NCI-H510A treated with DMSO at 0.1 percent for 48 hours (cell line): Measurements from ENCODE around the gene MIGA2.
A peak's percentile ranks its signal among the peaks of the same experiment; 100 is the strongest.
"Not testable (repeated sequence)": the region's sequence is repeated elsewhere in the genome, so short reads cannot be mapped to it uniquely, and the experiment has no call there.

Source experiments
- DNase-seq: peaks from one replicate; lab custom pipeline; 2025; lab: John Stamatoyannopoulos, UW

MIGA2 gene

DNA sequence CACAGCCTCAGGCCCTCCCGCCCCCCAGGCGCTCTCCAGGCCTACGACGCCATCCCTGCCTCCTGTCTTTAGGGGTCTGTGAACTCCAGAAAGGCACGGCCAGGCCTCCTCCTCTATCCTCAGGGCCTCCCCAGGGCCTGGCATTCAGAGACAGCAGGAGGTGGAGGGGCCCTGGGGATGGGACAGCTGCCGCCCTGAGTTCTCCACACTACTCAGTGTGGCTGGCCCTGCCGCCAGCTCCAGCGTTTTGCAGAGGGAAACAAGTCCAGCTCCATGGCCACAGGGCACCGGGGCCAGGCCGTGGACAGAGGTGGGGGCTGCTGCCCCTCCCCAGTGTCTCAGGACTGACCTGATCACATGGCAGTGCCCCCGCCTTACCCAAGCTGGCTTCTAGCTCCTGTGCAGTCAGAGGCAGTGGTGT is 24.7 kb upstream of the MIGA2 start:
- no peak for DNase-seq

GRCh38 chr9:129012343-129012742 is 24.1 kb upstream of the MIGA2 start:
- no peak for DNase-seq

GRCh38 chr9:129012893-129013448 is 23.5 kb upstream of the MIGA2 start:
- no peak for DNase-seq

GRCh38 chr9:129013674-129014073 is 22.8 kb upstream of the MIGA2 start:
- no peak for DNase-seq

DNA sequence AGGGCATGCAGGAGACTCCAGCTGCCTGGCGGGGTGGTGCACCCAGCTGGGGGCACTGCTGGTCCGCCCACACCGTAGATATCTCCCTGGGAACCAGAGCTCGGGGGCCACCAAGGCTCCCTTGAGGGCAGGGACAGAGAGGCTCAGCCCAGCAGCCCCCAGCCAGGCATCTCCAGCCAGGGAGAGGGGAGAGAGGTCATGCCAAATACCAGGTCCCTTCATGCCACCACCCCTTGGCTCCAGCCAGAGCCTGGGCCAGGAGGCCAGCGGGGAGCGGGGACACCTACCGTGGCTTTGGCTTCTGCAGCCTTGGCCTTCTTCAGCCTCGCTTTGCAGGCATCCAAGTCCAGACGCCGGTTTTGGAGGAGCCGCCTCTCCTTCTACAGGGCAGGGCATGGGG is 22.3 kb upstream of the MIGA2 start:
- DNase-seq: no peak

GRCh38 chr9:129014608-129015007 is 21.8 kb upstream of the MIGA2 start:
- DNase-seq: no peak

- no peak for DNase-seq
Measured at GRCh38 chr9:129021091-129021490, 15.3 kb upstream of the MIGA2 start.

DNA sequence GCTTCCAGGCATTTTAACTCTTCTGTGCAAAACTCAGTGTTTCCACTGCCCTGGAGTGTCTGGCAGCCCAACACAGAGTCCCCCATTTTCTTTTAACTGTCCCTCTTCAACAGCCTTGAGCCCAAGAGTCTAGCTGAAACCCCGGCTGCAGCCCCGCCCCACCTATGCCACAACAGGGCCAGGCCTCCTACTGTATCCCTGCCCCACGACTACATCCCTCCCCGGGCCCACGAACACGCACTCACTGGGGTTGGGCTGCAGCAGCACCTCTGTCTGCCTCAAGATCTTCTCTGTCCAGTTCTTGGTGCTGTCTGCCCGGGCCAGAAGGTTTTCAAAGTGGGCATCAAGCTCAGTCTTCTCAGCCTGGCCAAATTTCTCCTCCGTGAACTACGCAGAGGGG is 14.4 kb upstream of the MIGA2 start:
- DNase-seq: no peak

- no peak for DNase-seq
Measured at GRCh38 chr9:129023036-129023907, 13.2 kb upstream of the MIGA2 start.

GRCh38 chr9:129023908-129024233 is 12.6 kb upstream of the MIGA2 start:
- DNase-seq: no peak

DNA sequence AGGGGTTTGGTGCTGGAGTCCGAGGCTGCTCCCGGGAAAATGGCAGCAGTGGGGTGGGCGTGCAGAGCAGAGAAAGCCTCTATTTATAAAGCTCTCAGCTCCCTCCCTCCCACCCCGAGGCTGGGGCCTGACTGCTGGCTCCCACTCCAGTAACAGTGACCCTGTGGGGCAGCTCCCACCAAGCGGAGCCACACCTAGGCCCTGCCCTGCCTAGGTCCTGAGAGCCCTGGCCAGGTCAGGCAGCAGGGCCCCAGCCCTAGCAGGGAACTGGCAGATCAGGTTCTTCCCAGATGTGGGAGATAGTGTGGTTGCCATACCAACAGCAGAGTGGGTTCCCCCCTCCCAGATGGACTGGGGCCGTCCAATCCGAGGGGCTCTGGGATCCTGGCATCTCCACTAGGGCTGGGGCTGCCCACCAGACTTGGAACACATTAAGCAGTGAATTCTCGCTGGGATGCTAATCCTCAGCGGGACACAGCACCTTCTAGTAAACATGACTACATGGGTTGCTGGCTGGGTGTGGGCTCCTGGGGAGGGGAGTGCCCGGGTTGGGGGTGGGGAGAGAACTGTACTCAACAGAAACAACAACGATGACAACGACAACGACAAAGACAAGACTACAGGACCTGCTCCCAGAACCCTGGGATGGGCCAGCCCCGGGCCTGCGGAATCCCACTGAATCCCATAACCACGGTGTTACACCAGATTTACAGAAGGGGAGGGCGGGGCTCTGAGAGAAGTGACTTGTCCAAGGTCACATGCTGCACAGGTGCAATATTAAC is 9.8 kb upstream of the MIGA2 start:
- DNase-seq: peak; percentile 47

DNA sequence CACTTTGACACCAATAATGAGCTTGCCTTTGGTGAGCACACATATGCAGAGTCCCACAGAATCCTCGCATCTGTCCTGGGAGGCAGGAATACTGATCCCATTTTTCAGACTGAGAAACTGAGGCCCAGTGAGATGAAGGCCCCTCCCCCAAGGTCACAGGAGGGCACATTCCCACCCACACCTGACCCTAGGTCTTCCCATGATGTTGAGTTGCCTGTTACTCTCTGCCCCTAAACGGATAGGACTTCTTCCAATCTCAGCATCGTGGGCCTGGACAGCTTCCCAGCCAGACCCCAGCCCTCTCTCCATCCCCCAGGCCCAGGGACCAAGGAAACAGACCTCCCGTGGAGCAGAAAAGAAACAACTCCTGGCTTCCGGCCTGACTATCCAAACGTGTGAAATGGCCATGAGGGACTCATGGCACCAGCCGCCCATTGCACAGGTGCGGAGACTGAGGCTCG is 9.2 kb upstream of the MIGA2 start:
- no peak for DNase-seq

DNA sequence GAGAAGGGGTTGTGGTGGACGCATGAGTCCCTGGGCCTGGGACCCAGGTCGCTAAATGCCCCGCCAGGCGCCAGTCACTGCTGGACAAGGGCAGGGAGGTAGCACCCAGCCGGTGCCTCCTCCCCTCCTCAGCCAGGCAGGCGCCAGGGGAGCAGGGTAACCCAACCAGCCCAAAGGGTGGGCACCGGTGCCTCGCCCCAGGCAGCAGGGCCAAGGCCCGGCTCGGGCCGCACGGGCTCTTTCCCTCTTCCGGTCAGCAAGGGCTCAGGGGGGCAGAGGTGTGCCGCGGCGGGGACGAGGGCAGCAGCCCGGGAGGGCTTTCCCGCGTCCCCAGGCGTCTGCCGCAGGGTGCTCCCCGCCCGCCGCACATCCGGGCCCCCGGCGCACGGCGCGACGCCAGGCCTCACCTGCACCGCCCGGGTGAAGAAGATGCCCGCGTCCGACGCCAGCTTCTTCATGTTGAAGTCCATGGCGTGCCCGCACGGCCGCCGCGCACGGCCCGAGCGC is 8.7 kb upstream of the MIGA2 start:
- DNase-seq: peak; percentile 58

DNA sequence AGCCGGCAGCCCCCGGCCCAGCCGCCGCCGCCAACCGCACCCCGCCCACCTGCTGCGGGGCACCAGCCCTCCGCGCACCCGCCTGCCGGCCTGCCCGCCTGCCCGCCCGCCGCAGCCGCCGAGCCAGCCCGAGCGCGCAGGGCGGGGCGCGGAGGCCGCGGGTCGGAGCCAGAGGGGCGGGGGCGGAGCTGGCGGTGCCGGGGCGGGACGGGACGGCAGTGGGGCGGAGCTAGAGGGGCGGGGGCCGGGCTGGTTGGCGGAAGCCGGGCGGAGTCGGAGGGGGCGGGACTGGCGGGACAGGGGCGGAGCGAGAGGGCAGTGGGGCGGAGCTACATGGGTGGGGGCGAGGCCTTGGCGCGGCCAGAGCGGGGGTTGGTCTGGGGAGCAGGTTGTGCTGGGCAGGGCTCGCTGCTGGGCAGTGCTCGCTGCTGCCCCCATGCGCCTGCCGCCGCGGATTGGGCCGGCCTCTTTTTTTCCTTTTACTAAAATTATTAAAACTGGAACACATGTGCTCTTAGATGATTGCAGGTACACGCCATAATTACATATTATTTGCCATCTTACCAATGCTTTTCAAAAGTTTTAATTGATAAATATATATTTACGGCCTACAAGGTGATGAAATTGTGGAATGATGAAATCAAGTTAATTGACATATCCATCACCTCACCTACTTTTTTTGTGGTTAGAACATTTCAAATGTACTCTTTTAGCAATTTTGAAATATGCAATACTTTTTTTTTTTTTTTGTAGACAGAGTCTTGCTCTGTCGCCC is 8.0 kb upstream of the MIGA2 start, which contains the start of gene SH3GLB2:
SH3GLB2 (minus strand) TSS at position 140 of the 775 bp plus-strand sequence. CDS start 177 bp downstream, outside the sequence.
- peak; percentile 87 for DNase-seq

GRCh38 chr9:129030191-129030590 is 6.2 kb upstream of the MIGA2 start:
- DNase-seq: no peak

- DNase-seq: no peak
Measured at GRCh38 chr9:129031514-129031913, 4.9 kb upstream of the MIGA2 start.

DNA sequence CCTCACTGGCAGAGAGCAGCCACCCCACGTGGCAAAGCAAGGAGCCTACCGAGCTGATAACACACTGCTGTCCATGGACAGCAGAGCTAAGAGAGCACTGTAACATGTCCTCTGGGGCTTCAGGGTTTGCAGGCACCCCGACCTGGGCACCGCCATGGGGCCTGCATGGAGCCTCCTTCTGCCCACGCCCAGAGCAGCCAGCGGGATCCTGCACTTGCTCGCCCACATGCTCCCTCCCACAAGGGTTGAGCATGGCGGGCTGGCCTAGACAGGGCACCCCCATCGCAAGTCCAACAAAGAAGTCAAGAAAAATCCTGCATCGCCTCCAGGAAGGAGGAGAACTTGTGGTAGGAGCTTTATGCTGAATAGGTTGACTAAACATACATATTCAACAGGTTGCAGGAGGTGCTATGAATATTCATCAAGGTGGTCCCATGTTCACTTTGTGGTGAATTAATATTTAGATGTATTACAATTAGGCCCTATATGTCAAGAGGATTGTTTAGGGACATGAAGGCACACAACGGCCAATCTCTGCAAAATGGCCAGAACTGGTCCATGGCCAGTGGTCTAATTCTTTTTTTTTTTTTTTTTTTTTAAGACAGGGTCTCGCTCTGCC is 3.8 kb upstream of the MIGA2 start:
- DNase-seq: no peak

DNA sequence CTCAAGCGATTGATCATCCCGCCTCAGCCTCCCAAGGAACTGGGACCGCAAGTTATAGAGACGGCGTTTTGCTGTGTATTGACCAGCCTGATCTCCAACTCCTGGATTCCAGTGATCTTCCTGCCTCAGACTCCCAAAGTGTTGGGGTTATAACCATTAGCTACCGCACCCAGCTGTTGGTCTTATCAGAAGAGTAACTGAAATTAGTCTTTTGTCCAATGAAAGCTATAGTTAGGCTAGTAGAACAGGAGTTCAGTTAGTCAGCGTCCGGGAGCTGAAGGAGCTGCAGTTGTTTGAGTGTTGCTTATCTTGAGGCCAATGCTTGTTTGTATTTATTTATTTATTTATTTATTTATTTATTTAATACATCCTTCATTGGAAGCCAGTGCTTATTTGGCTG is 3.2 kb upstream of the MIGA2 start:
- no peak for DNase-seq

GRCh38 chr9:129035838-129036237 is 588 bp upstream of the MIGA2 start:
- not testable (repeated sequence) for DNase-seq

- no peak for DNase-seq
Measured at GRCh38 chr9:129036923-129037766, 719 bp downstream of the MIGA2 start.

- DNase-seq: no peak
Measured at GRCh38 chr9:129037767-129038098, 1.3 kb downstream of the MIGA2 start.
